H1 (cell line): ENCODE results near the gene INO80.

Experiments used
- JUND ChIP-seq: IDR thresholded peaks from 2 replicates; pipeline ENCODE4 v1.6.1; 2011; ENCODE audit warnings: mild to moderate bottlenecking, improper control_type of control experiment, low read length
- POLR2A ChIP-seq, 2 experiments: IDR thresholded peaks; 1 replicate in 1 of 2; 2 replicates in 1 of 2; pipeline ENCODE4 v1.6.1; 2011; ENCODE audit warnings: low read depth in 2 of 2, low read length in 2 of 2, mild to moderate bottlenecking in 2 of 2; ENCODE audit errors: control extremely low read depth in 1 of 2
- ZNF274 ChIP-seq: IDR thresholded peaks from 2 replicates; pipeline ENCODE4 v1.7.0; 2012; ENCODE audit warnings: low read length, borderline replicate concordance; ENCODE audit errors: extremely low read depth

DNA sequence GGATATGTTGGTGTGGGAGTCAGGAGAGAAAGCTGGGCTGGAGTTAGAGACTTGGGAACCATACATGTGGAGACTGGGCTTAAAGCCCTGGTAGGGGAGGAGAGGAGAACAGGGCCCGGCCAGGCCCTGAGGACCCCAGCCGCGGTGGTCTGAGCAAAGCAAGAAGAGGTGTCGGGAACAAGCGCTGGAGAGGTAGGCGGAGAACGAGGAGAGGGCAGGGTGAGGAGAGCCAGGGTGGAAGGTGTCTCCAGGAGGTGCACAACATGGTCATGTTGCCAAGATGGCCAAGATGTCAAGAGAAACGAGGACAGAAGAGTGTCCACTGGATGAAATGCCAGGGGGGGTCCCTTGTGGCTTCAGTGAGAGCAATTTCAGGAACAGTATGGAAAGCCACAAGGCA is 157.4 kb downstream of the INO80 start:
- TF ChIP-seq JUND (no peak), ZNF274 (no peak), POLR2A (IDR thresholded peaks at IDR 0.05; ENCODE audit: control extremely low read depth in 1 of 2, low read depth in 2 of 2, low read length in 2 of 2) (no peak)
